HG03045 (cell line): ENCODE measurements around the gene RASA4.
"Not testable (repeated sequence)": the region's sequence is repeated elsewhere in the genome, so short reads cannot be mapped to it uniquely, and the experiment has no call there.

Experiments used
- ATAC-seq: cut with Tn5 transposase; IDR thresholded peaks from one replicate; pipeline ENCODE4 v1.9.1; 2021; ENCODE audit warnings: mild to moderate bottlenecking, moderate library complexity; ENCODE audit not compliant: unreplicated experiment

RASA4 gene

GRCh38 chr7:102545288-102545687 is 71.3 kb downstream of the RASA4 start:
- not testable (repeated sequence) for ATAC-seq

- not testable (repeated sequence) for ATAC-seq
These were observed 72.2 kb downstream of the RASA4 start for GRCh38 chr7:102544372-102544771.

- not testable (repeated sequence) for ATAC-seq
These were observed 73.0 kb downstream of the RASA4 start, which contains the start of gene UPK3BL2 for GRCh38 chr7:102543596-102543995. UPK3BL2 (minus strand) TSS chr7:102543696; CDS start chr7:102543636, 60 bp downstream.

- ATAC-seq, result not testable (repeated sequence)
These were observed 73.8 kb downstream of the RASA4 start for GRCh38 chr7:102542771-102543170.

- not testable (repeated sequence) for ATAC-seq
These were observed 74.5 kb downstream of the RASA4 start for GRCh38 chr7:102542083-102542482.

- not testable (repeated sequence) for ATAC-seq
These were observed 76.0 kb downstream of the RASA4 start for GRCh38 chr7:102540604-102541003.

GRCh38 chr7:102535062-102535615 is 81.4 kb downstream of the RASA4 start:
- not testable (repeated sequence) for ATAC-seq

- ATAC-seq, result not testable (repeated sequence)
These were observed 84.4 kb downstream of the RASA4 start for GRCh38 chr7:102532127-102532526.

- not testable (repeated sequence) for ATAC-seq
These were observed 85.0 kb downstream of the RASA4 start for GRCh38 chr7:102531583-102531982.

- ATAC-seq, result not testable (repeated sequence)
These were observed 88.4 kb downstream of the RASA4 start for GRCh38 chr7:102527822-102528793.

- ATAC-seq, result not testable (repeated sequence)
These were observed 89.4 kb downstream of the RASA4 start for GRCh38 chr7:102527182-102527581.

GRCh38 chr7:102524803-102525202 is 91.8 kb downstream of the RASA4 start:
- ATAC-seq, result not testable (repeated sequence)
